ENCODE data around the gene ATP1A3.
"Not testable (repeated sequence)": the region's sequence is repeated elsewhere in the genome, so short reads cannot be mapped to it uniquely, and the experiment has no call there.

ATP1A3 gene

GRCh38 chr19:41941410-41942202 is 52.4 kb downstream of the ATP1A3 start:
- no peak for DNase-seq

- DNase-seq: peak; percentile 56
Measured at GRCh38 chr19:41940731-41941409, 53.2 kb downstream of the ATP1A3 start.

- DNase-seq: peak; percentile 84
Measured at GRCh38 chr19:41939861-41940730, 53.9 kb downstream of the ATP1A3 start.

GRCh38 chr19:41939209-41939608 is 54.8 kb downstream of the ATP1A3 start:
- not testable (repeated sequence) for DNase-seq

- no peak for DNase-seq
Measured at GRCh38 chr19:41937525-41938468, 56.2 kb downstream of the ATP1A3 start.

GRCh38 chr19:41936961-41937360 is 57.1 kb downstream of the ATP1A3 start:
- DNase-seq: no peak

- no peak for DNase-seq
Measured at GRCh38 chr19:41936416-41936850, 57.6 kb downstream of the ATP1A3 start.

- no peak for DNase-seq
Measured at GRCh38 chr19:41935760-41936415, 58.1 kb downstream of the ATP1A3 start.

- peak; percentile 78 for DNase-seq
Measured at GRCh38 chr19:41934849-41935374, 59.1 kb downstream of the ATP1A3 start.

GRCh38 chr19:41933693-41934426 is 60.2 kb downstream of the ATP1A3 start:
- no peak for DNase-seq

- DNase-seq: peak; percentile 40
Measured at GRCh38 chr19:41932720-41933332, 61.2 kb downstream of the ATP1A3 start.

- DNase-seq: no peak
Measured at GRCh38 chr19:41932259-41932719, 61.7 kb downstream of the ATP1A3 start.

- DNase-seq: peak; percentile 34
Measured at GRCh38 chr19:41930926-41931592, 63.0 kb downstream of the ATP1A3 start.

- DNase-seq: no peak
Measured at GRCh38 chr19:41930322-41930722, 63.7 kb downstream of the ATP1A3 start.

- DNase-seq: no peak
Measured at GRCh38 chr19:41929536-41930071, 64.4 kb downstream of the ATP1A3 start.

GRCh38 chr19:41928754-41929535 is 65.1 kb downstream of the ATP1A3 start:
- no peak for DNase-seq

- DNase-seq: no peak
Measured at GRCh38 chr19:41928221-41928683, 65.8 kb downstream of the ATP1A3 start, which contains the start of gene ERFL. TSS of gene ERFL (minus strand) at chr19:41928449. CDS start at chr19:41912919, 15,530 bp downstream.
